Left lung (tissue), 14 donors: ENCODE data around the gene MRPL38. TPM values are rescaled to one million over a fixed set of nuclear protein-coding genes. Genes with fewer than 3 reads are reported as not detected.

ENCODE experiments used
- ATAC-seq: fragments of 200-7000 bp; cut with Tn5 transposase; one replicate; pipeline ENCODE4 v1.9.1; 2020; ENCODE audit warnings: moderate library complexity
- DNase-seq, 4 donors: peaks; one replicate each; pipeline ENCODE4 v3.0.0-alpha.2; 2013 to 2020
- H3K27ac ChIP-seq, 2 donors: fragments of 200-600 bp; sonication (generic) in 1 of 2; one replicate each; pipeline versions ENCODE4 v1.5.0 to v1.8.0; 2020 to 2021
- H3K27me3 ChIP-seq, 2 donors: fragments of 200-600 bp; sonication (generic) in 1 of 2; one replicate each; pipeline versions ENCODE4 v1.5.0 to v1.8.0; 2020 to 2021
- H3K36me3 ChIP-seq, 2 donors: fragments of 200-600 bp; sonication (generic) in 1 of 2; one replicate each; pipeline versions ENCODE4 v1.5.0 to v1.8.0; 2020 to 2021
- H3K4me1 ChIP-seq, 2 donors: fragments of 200-600 bp; one replicate each; pipeline ENCODE4 v1.8.0; 2021
- H3K4me3 ChIP-seq, 2 donors: fragments of 200-600 bp; sonication (generic) in 1 of 2; one replicate each; pipeline versions ENCODE4 v1.5.0 to v1.8.0; 2020 to 2021; ENCODE audit warnings: mild to moderate bottlenecking in 1 of 2
- H3K9me3 ChIP-seq, 2 donors: fragments of 200-600 bp; sonication (generic) in 1 of 2; one replicate each; pipeline versions ENCODE4 v1.5.0 to v1.8.0; 2020 to 2021
- intact Hi-C, 2 donors: fragments of 100-400 bp; cut with DNase I; formaldehyde crosslinking; loops; one replicate each; pipeline versions ENCODE4 v1.11.2 to v1.14.2; 2022
- long read RNA-seq, 12 donors: library from polyadenylated mRNA in 2 of 12; unstranded in 2 of 12; transcript quantifications; one replicate each; pipeline ENCODE4 v2.0.0 and lab custom pipeline, GENCODE V29; 2019 to 2026
- polyA plus RNA-seq, 6 donors: library from polyadenylated mRNA; unstranded; fragments of 120-200 nt; gene quantifications; one replicate each; pipeline ENCODE4 v1.2.1, GENCODE V29; 2013; ENCODE audit not compliant: insufficient read length in 6 of 6
- total RNA-seq, 2 donors: library from RNA; stranded (reverse); fragmentation: NEBNext Ultra II Directional; extraction: Animal tissue kit (Norgen Biotek cat#: 25700); gene quantifications; one replicate each; pipeline ENCODE4 v1.2.1, GENCODE V29; 2021
- TF ChIP-seq, protein P1 (sequence below), 2 donors: fragments of 200-600 bp; sonication (generic) in 1 of 2; IDR thresholded peaks; one replicate each; pipeline versions ENCODE4 v1.5.0 to v1.8.0; 2021; ENCODE audit warnings: antibody characterized with exemption in 2 of 2
- donor health status: DM: no; HTN: yes; CAD: no.
- donor health status: DM: no; HTN: no; CAD: no.

Gene MRPL38
- total RNA-seq: 10 to 100 TPM; 80.5 to 81.8 TPM
- polyA plus RNA-seq: 10 to 100 TPM; 61.1 to 86.4 (median 71.7) TPM
- long read RNA-seq, donor 1, transcript MRPL38-201 (9 exons, 1,888 nt): major isoform, 25 of 32 reads
- long read RNA-seq, donor 1, partial matches to known transcripts: 0 of 32 reads
- long read RNA-seq, donor 1, other reads (novel, unspliced or antisense): 0 of 32 reads
- long read RNA-seq, donor 2, transcript MRPL38-201 (9 exons, 1,888 nt): major isoform, 27 of 35 reads
- long read RNA-seq, donor 2, transcript MRPL38-211 (3 exons, 525 nt): minor isoform, 6 of 35 reads
- long read RNA-seq, donor 2, partial matches to known transcripts: 0 of 35 reads
- long read RNA-seq, donor 2, other reads (novel, unspliced or antisense): 0 of 35 reads
- long read RNA-seq, donor 3, transcript MRPL38-201 (9 exons, 1,888 nt): major isoform, 21 of 25 reads
- long read RNA-seq, donor 3, partial matches to known transcripts: 0 of 25 reads
- long read RNA-seq, donor 3, other reads (novel, unspliced or antisense): 0 of 25 reads
- long read RNA-seq, donor 4, transcript MRPL38-201 (9 exons, 1,888 nt): major isoform, 56 of 62 reads
- long read RNA-seq, donor 4, partial matches to known transcripts: 3 of 62 reads
- long read RNA-seq, donor 4, other reads (novel, unspliced or antisense): 3 of 62 reads
- long read RNA-seq, donor 5, transcript MRPL38-201 (9 exons, 1,888 nt): major isoform, 13 of 18 reads
- long read RNA-seq, donor 5, partial matches to known transcripts: 0 of 18 reads
- long read RNA-seq, donor 5, other reads (novel, unspliced or antisense): 0 of 18 reads
- long read RNA-seq, donor 6, transcript MRPL38-201 (9 exons, 1,888 nt): major isoform, 20 of 20 reads
- long read RNA-seq, donor 6, partial matches to known transcripts: 0 of 20 reads
- long read RNA-seq, donor 6, other reads (novel, unspliced or antisense): 0 of 20 reads
- long read RNA-seq, donor 7, transcript MRPL38-201 (9 exons, 1,888 nt): major isoform, 11 of 14 reads
- long read RNA-seq, donor 7, partial matches to known transcripts: 0 of 14 reads
- long read RNA-seq, donor 7, other reads (novel, unspliced or antisense): 0 of 14 reads
- long read RNA-seq, donor 8, transcript MRPL38-201 (9 exons, 1,888 nt): major isoform, 27 of 33 reads
- long read RNA-seq, donor 8, partial matches to known transcripts: 0 of 33 reads
- long read RNA-seq, donor 8, other reads (novel, unspliced or antisense): 0 of 33 reads
- long read RNA-seq, donor 9, partial matches to known transcripts: 0 of 1 reads
- long read RNA-seq, donor 9, other reads (novel, unspliced or antisense): 0 of 1 reads
- long read RNA-seq, donor 10, transcript MRPL38-201 (9 exons, 1,888 nt): major isoform, 84 of 102 reads
- long read RNA-seq, donor 10, partial matches to known transcripts: 9 of 102 reads
- long read RNA-seq, donor 10, other reads (novel, unspliced or antisense): 8 of 102 reads
- long read RNA-seq, donor 11: 0 reads
- long read RNA-seq, donor 12, transcript MRPL38-201 (9 exons, 1,888 nt): major isoform, 16 of 22 reads
- long read RNA-seq, donor 12, partial matches to known transcripts: 0 of 22 reads
- long read RNA-seq, donor 12, other reads (novel, unspliced or antisense): 0 of 22 reads

DNA sequence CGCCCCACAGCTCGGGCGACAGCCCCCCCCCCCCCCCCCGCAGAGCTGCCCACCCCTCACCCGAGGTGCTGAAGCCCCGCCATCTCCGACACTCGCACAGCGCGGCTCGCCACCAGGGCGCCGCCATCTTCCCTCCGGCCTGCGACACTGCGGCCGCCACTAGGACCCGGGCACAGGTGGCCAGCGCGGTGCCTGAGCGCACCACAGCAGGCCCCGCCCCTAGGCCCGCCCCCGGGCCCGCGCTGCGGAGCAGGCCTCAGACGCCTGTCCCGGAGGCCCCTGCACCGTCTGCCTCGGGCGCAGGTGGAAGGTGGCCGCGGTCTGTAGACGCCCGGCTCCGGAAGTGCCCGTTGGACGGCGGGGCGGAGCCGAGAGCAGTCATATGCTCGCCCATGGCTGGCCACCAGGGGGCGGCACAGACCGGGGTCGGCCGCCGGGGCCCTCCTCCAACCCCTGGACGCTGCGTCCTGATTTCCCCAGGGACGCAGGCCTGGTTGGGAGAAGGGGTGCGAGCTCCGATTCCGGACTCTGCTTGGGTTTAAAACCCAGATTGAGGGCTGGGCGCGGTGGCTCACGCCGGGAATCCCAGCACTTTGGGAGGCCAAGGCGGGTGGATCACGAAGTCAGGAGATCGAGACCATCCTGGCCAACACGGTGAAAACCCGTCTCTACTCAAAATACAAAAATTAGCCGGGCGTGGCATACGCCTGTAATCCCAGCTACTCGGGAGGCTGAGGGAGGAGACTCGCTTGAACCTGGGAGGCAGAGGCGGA lies at the start of gene MRPL38:
MRPL38 (minus strand) TSS at position 136 of the 773 bp plus-strand sequence; CDS start at position 127, 9 bp downstream.
- TF ChIP-seq, protein P1, sequence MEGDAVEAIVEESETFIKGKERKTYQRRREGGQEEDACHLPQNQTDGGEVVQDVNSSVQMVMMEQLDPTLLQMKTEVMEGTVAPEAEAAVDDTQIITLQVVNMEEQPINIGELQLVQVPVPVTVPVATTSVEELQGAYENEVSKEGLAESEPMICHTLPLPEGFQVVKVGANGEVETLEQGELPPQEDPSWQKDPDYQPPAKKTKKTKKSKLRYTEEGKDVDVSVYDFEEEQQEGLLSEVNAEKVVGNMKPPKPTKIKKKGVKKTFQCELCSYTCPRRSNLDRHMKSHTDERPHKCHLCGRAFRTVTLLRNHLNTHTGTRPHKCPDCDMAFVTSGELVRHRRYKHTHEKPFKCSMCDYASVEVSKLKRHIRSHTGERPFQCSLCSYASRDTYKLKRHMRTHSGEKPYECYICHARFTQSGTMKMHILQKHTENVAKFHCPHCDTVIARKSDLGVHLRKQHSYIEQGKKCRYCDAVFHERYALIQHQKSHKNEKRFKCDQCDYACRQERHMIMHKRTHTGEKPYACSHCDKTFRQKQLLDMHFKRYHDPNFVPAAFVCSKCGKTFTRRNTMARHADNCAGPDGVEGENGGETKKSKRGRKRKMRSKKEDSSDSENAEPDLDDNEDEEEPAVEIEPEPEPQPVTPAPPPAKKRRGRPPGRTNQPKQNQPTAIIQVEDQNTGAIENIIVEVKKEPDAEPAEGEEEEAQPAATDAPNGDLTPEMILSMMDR (IDR thresholded peaks at IDR 0.05): peak; percentile 99
- peaks cover 0 to 30% of the 10 kb centered on the region in 2 donors for H3K36me3 ChIP-seq
- peaks cover 14 to 31% of the 10 kb centered on the region in 2 donors for H3K4me1 ChIP-seq
- peak; percentile 92 for ATAC-seq
- peak; percentile 84 to 98 (median 95) for DNase-seq
- H3K27me3 ChIP-seq: no peaks in the 10 kb centered on the region
- H3K27ac ChIP-seq: peak within 1 kb of the TSS; percentile 86 to 97
- peak within 1 kb of the TSS; percentile 87 to 91 for H3K4me3 ChIP-seq
- H3K9me3 ChIP-seq: no peaks in the 10 kb centered on the region
- intact Hi-C loops: loop anchor here in 1 of 2 donors (5.0 kb wide), 1 partner anchor 97 kb away; the partner anchor contains the start of gene CDK3

DNA sequence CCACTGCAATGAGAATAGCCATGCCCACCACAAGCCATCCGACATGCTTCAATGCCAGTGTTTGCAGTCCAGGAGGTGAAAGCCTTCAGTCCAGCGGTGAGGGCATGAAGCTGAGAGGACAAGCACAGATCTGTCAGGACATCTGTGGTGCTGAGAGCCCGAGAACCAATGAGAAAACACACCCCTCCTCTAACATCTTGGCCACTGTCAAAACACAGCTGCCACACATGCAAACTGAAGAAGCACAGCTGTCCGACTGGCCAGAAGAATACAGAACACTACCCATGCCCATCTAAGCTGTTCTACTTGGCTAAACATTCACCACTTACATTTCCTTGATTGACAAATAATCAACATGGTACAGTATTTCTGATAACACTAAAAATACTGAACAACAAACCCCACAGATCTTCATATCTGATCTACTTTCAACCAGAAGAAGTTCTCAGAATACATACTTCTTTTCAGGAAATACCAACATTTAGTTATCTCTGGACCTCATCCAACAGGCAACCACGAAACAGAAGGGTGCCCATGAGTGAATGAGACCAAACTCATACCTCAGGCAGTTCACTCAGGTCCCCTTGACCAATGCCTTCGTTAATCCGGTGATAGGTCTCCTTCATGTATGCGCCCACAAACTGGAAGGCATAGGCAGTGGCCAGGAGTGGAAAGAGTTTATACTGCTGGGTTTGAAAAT lies 46.3 kb upstream of the MRPL38 start:
- Histone ChIP-seq H3K27me3 (no peaks in the 10 kb centered on the region), H3K4me3 (no peak overlapping the region), H3K9me3 (no peaks in the 10 kb centered on the region), H3K4me1 (no peaks in the 10 kb centered on the region), H3K36me3 (peaks cover 0 to 100% of the 10 kb centered on the region in 2 donors), H3K27ac (no peak overlapping the region)
- intact Hi-C loops: no loop called here
- DNase-seq (peak in 2 of 4 donors; percentile 36 to 53), ATAC-seq (peak; percentile 26)
- TF ChIP-seq, protein P1 (IDR thresholded peaks at IDR 0.05): no peak

DNA sequence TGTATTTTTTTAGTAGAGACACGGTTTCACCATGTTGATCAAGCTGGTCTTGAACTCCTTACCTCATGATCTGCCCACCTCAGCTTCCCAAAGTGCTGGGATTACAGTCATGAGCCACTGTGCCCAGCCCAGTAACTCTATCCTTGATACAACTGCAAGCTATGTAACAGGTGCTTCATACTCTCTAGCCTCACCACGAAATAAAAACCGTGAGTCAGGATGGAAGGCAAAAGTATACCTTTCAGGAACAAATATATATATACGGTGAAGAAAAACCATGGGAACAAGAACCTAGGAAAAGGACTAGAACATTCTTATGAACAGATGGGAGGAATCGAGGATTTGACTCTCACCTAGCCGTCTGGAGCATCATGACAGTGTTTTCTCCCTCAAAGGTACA lies 45.7 kb upstream of the MRPL38 start:
- no peak overlapping the region for H3K27ac ChIP-seq
- peaks cover 0 to 100% of the 10 kb centered on the region in 2 donors for H3K36me3 ChIP-seq
- no peaks in the 10 kb centered on the region for H3K27me3 ChIP-seq
- TF ChIP-seq, protein P1 (IDR thresholded peaks at IDR 0.05): no peak
- ATAC-seq: no peak
- no peak overlapping the region for H3K4me3 ChIP-seq
- intact Hi-C loops: no loop called here
- H3K9me3 ChIP-seq: no peaks in the 10 kb centered on the region
- no peak for DNase-seq
- no peaks in the 10 kb centered on the region for H3K4me1 ChIP-seq

DNA sequence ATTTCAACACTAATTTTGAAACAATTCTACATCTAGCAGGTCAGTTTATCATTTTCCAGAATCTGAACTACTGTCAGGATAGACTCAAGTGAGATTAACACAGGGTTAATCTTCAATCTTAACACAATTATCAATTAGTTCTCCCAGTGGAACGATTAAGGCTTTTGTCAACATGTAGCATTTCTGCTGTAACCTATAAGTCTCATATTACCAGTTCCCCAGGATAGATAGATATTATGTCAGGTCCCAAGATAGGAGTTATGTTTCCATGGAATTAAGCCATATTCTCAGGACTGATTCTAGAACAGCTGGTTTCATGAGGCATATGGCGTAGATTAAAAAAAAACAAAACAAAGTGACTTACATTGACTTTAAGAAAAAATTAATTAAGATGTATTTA lies 40.5 kb upstream of the MRPL38 start:
- DNase-seq (no peak), ATAC-seq (no peak)
- H3K36me3 ChIP-seq: peaks cover 0 to 68% of the 10 kb centered on the region in 2 donors
- no peaks in the 10 kb centered on the region for H3K9me3 ChIP-seq
- H3K27ac ChIP-seq: no peak overlapping the region
- intact Hi-C loops: no loop called here
- TF ChIP-seq, protein P1 (IDR thresholded peaks at IDR 0.05): no peak
- H3K4me3 ChIP-seq: no peak overlapping the region
- no peaks in the 10 kb centered on the region for H3K27me3 ChIP-seq
- H3K4me1 ChIP-seq: peaks cover 0 to 13% of the 10 kb centered on the region in 2 donors
